ENCODE results near the gene DDX60.
"Not testable (repeated sequence)": the region's sequence is repeated elsewhere in the genome, so short reads cannot be mapped to it uniquely, and the experiment has no call there.

Gene DDX60

GRCh38 chr4:168304744-168305459 lies 13.7 kb downstream of the DDX60 start:
- no peak for DNase-seq (ENCODE audit: low spot score)
- TF ChIP-seq CTCF (IDR thresholded peaks at IDR 0.05; ENCODE audit: borderline replicate concordance, control extremely low read depth, extremely low read depth, insufficient read depth, missing control alignments), result no peak
- in situ Hi-C loops (cut with MboI; ENCODE audit: low sequenced_read_pairs, unreplicated experiment), result no loop called here

GRCh38 chr4:168303430-168303829 lies 15.1 kb downstream of the DDX60 start:
- in situ Hi-C loops (cut with MboI; ENCODE audit: low sequenced_read_pairs, unreplicated experiment); DNase-seq (ENCODE audit: low spot score): not testable (repeated sequence)

- in situ Hi-C loops (cut with MboI; ENCODE audit: low sequenced_read_pairs, unreplicated experiment), result no loop called here
- TF ChIP-seq CTCF (IDR thresholded peaks at IDR 0.05; ENCODE audit: borderline replicate concordance, control extremely low read depth, extremely low read depth, insufficient read depth, missing control alignments), result no peak
- no peak for DNase-seq (ENCODE audit: low spot score)
These were observed 25.1 kb downstream of the DDX60 start for GRCh38 chr4:168293386-168293975.

- no peak for DNase-seq (ENCODE audit: low spot score)
- TF ChIP-seq CTCF (IDR thresholded peaks at IDR 0.05; ENCODE audit: borderline replicate concordance, control extremely low read depth, extremely low read depth, insufficient read depth, missing control alignments), result no peak
- in situ Hi-C loops (cut with MboI; ENCODE audit: low sequenced_read_pairs, unreplicated experiment), result no loop called here
These were observed 27.3 kb downstream of the DDX60 start for GRCh38 chr4:168291242-168291641.

GRCh38 chr4:168285850-168286249 lies 32.7 kb downstream of the DDX60 start:
- in situ Hi-C loops (cut with MboI; ENCODE audit: low sequenced_read_pairs, unreplicated experiment); DNase-seq (ENCODE audit: low spot score): not testable (repeated sequence)

- TF ChIP-seq CTCF (IDR thresholded peaks at IDR 0.05; ENCODE audit: borderline replicate concordance, control extremely low read depth, extremely low read depth, insufficient read depth, missing control alignments), result no peak
- DNase-seq (ENCODE audit: low spot score), result no peak
- in situ Hi-C loops (cut with MboI; ENCODE audit: low sequenced_read_pairs, unreplicated experiment), result no loop called here
These were observed 39.0 kb downstream of the DDX60 start for GRCh38 chr4:168279556-168279955.

GRCh38 chr4:168275836-168276235 lies 42.7 kb downstream of the DDX60 start:
- in situ Hi-C loops (cut with MboI; ENCODE audit: low sequenced_read_pairs, unreplicated experiment), result no loop called here
- TF ChIP-seq CTCF (IDR thresholded peaks at IDR 0.05; ENCODE audit: borderline replicate concordance, control extremely low read depth, extremely low read depth, insufficient read depth, missing control alignments), result no peak
- no peak for DNase-seq (ENCODE audit: low spot score)

Data from GM13976 (cell line).